ENCODE measurements around the gene KIRREL3.
"Not testable (repeated sequence)": the region's sequence is repeated elsewhere in the genome, so short reads cannot be mapped to it uniquely, and the experiment has no call there.

KIRREL3 gene

GRCh38 chr11:126959700-126960099, 40.9 kb downstream of the KIRREL3 start:
- DNase-seq (ENCODE audit: low spot score) = no peak
- FAIRE-seq = no peak

GRCh38 chr11:126956635-126957034, 43.9 kb downstream of the KIRREL3 start:
- no peak for FAIRE-seq
- no peak for DNase-seq (ENCODE audit: low spot score)

- not testable (repeated sequence) for DNase-seq (ENCODE audit: low spot score); FAIRE-seq
These were observed 48.0 kb downstream of the KIRREL3 start for GRCh38 chr11:126952533-126952932.

GRCh38 chr11:126951465-126951864, 49.1 kb downstream of the KIRREL3 start:
- FAIRE-seq = no peak
- no peak for DNase-seq (ENCODE audit: low spot score)

DNA sequence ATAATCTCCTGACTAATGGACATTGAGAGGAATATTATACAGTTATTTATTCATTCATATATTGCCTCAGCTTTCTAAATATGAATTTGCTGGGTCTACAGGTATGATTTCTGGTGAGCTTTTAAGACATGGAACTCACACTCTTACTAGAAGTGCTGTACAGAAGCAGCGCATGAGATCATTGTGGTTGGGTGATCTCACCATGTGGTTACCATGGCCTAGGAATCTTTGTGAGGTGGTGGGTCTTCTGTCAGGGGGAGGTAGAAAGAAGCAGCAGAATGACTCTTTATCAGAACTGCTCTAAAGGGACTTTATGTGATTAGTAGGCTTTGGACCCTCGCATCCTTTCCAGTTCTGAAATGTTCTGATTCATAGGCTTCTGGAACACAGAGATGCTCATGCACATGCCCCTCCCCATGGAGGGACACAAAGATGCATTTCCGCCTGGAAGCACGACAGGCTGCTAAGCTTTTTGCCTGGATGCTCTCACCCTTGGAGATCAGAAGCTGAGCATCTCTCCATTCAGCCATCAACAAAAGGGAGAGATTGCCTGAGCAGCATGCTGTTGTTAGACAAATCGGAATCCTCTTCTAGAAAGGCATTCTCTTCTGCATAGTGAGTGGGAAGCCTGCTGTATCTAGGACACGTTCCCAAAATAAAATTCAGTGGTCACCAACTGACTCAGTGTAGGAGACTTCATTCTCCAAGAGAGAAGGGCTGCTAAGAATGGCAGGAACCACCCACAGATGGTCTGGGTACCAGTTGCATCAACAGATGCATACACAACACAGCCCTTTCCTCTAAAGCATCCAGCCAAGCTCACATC, 51.3 kb downstream of the KIRREL3 start:
- DNase-seq (ENCODE audit: low spot score) (peak; percentile 78), FAIRE-seq (peak; percentile 86)

DNA sequence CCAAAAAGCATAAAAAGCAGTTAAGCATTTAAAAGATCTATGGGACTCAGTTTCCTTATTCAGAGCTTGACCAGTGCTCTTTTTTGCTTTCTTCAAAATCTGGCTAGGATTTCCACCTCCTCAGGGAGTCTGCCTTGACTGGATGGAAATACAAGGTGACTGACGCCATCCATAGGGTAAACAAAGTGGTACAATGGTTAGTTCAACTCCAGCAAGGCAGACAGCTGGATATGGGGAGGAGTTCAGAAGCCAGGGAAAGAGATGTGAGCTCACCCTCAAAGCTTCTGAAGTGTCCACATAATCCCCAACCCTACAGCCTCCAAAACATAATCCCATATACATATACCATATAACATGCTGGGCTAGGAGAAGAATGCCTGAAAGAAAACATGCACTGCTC, 52.0 kb downstream of the KIRREL3 start:
- DNase-seq (ENCODE audit: low spot score) (peak; percentile 18), FAIRE-seq (no peak)

- FAIRE-seq = no peak
- DNase-seq (ENCODE audit: low spot score) = no peak
These were observed 55.3 kb downstream of the KIRREL3 start for GRCh38 chr11:126945319-126945718.

- no peak for DNase-seq (ENCODE audit: low spot score)
- no peak for FAIRE-seq
These were observed 57.3 kb downstream of the KIRREL3 start for GRCh38 chr11:126943316-126943715.

- DNase-seq (ENCODE audit: low spot score) (no peak), FAIRE-seq (no peak)
These were observed 58.4 kb downstream of the KIRREL3 start for GRCh38 chr11:126942146-126942545.

DNA sequence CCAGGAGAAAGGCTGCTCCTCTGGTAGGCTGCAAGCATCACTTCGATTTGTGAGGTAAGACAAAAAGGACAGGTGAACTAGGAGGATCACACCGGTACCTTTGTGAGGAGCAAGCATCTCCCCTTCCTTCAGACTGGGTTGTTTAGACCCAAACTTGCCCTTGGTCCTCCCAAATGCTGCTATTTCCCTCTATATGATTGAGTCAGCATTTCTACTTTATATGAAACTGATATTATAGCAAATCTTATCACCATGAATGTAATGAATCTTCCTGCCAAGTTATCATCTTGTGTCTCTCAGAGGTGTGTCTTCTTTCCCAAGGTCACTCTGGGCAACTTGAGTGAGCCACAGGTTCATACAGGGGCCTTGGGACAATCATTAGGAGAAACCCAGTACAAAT, 61.0 kb downstream of the KIRREL3 start:
- DNase-seq (ENCODE audit: low spot score) (no peak), FAIRE-seq (no peak)

DNA sequence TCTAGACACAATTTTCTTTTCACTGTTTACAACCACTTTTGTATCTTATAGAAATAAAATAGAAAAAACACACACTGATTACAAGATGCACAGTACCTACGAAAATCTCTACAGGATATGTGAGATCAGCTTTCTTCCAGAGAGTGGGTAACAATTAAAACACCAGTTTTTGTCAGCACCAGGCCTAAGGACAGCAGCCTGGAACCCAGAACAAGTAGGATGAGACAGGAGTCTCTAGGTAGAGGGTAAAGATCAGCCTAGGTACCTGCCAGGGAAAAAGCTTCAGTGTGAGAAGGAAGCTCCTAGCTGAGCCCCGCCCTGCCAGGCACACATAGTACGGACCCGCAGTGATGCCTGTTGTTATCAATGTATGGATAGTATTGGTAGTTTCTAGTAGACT, 61.9 kb downstream of the KIRREL3 start:
- DNase-seq (ENCODE audit: low spot score) (no peak), FAIRE-seq (no peak)

DNA sequence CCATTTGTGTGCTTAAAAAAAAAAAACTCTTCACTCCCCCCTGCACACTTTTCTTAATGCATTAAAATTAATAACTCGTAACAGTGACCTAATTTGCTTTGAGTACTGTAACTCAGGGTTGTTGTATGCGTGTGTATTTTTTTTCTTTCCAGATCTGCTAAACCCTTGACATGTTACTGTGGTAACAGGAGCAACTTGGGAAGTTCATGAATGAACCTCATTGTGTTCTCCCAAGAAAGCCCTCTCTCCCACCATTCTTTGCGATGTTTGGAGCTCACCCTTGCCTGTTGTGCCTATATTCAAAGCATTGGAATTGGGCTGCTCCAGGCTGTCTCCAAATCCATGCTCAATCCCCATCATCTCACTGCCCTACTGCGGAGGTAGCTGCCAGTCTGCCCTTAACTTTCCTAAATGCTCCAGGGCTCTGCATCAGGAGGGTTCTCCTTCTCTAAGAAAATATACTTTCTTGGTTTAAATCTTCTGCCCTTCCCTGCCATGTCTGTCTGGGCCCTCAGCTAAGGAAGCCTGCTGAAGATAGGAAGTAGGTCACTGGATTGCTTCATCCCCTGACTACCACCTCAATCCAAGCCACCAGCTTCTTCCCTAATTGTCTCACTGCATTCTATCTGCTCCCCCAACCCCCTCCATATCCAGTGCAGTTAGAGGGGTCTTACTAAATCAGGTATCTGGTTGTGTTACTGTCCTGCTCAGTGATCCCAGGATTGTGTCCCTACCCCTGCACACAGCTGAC, 70.3 kb downstream of the KIRREL3 start:
- FAIRE-seq = no peak
- DNase-seq (ENCODE audit: low spot score) = no peak

GRCh38 chr11:126929179-126930061, 71.2 kb downstream of the KIRREL3 start:
- no peak for FAIRE-seq

DNA sequence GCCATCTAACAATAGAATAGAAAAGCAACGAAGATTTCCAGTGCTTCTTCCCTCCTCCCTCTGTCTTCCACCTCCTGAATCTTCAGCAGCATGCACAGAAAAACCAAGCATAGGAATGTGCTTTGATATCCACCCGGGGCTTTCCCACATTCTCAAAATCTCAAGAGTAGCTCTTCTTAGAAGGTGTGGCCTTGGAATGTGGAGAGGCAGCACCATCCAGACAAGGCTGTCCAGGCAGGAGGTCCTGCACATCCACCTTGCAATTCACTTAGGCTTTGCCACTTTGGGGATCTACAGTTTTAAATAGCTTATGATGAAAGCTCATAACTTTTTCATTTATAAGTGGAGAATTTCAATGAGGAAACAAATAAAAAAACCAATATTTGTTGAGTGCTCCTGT, 72.9 kb downstream of the KIRREL3 start:
- no peak for DNase-seq (ENCODE audit: low spot score)
- FAIRE-seq = no peak

More at GRCh38 chr11:126929179-126930061, 71.2 kb downstream of the KIRREL3 start:
- peak; percentile 35 for DNase-seq (ENCODE audit: low spot score)

DNA sequence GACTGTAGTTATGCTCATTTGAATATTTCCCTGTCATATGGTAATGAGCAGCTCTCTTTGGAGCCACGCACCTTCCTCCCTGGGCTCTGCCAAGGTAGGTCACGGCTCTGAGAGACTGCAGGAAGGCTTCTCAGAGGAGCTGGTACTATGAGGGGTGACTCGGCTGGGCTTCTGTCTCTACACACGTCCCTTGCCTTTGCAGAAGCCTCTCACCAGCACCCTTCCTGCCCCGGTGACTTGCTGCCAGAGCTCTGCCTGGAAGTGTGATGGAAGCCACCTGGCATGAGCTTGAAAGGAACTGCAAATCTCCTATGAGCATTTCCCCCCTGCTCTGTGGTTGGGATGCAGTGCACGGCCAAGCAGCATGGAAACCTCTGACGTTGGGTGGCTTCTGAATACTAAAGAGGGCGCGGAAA, 74.2 kb downstream of the KIRREL3 start:
- DNase-seq (ENCODE audit: low spot score) = no peak

GRCh38 chr11:126925321-126926093, 75.1 kb downstream of the KIRREL3 start:
- FAIRE-seq = no peak
- DNase-seq (ENCODE audit: low spot score) = no peak

More for the DNA sequence above, 74.2 kb downstream of the KIRREL3 start:
- FAIRE-seq = no peak

- DNase-seq (ENCODE audit: low spot score) (no peak), FAIRE-seq (no peak)
These were observed 76.1 kb downstream of the KIRREL3 start for GRCh38 chr11:126924376-126925040.

- DNase-seq (ENCODE audit: low spot score) (no peak), FAIRE-seq (no peak)
These were observed 79.7 kb downstream of the KIRREL3 start for GRCh38 chr11:126920833-126921232.

DNA sequence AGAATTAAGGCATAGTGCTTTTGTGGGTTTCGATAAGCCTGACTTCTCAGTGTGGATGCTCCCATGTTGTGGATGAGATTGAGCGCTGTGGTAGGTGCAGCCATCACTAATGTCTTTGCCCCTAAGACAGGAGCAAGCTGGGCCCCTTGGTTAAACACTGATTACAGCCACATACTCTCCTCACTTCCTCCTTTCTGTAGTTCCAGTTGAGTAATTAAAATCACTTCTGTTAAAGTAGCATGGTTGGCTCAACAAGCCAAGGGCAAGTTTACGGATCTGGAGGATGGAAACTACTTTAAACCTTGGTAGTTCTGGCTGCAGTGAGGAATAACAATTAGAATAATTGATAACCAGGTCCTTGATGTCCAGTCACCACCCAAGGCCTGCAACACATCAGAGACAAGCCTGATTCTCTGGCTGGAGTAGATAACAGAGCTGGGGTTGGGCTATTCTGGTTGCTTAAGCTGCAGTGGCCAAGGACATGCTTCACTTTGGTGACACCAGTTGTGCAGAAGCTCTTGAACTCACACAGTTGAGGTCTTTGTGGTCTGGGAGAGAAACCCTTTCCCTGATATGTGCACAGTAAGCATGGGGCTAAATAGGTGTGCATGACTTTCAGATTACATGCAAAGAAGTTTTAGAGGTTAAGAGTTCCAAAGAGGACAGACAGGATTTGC, 81.3 kb downstream of the KIRREL3 start:
- DNase-seq (ENCODE audit: low spot score) (no peak), FAIRE-seq (no peak)

GRCh38 chr11:126918556-126918955, 82.0 kb downstream of the KIRREL3 start:
- DNase-seq (ENCODE audit: low spot score) (no peak), FAIRE-seq (no peak)

Measured in RCC 7860 (cell line).